D721Med (cell line): ENCODE measurements around the gene WDR38.

ENCODE experiments used
- DNase-seq: peaks from one replicate; pipeline ENCODE4 v3.0.0; 2011; ENCODE audit warnings: low spot score; ENCODE audit not compliant: insufficient read length
- FAIRE-seq: peaks from 2 replicates; lab custom pipeline; 2011; peaks lifted over from hg19 to GRCh38; lab: Jason Lieb, UNC
- TF ChIP-seq, protein P1 (sequence below): IDR thresholded peaks from 2 replicates; pipeline ENCODE4 v1.5.1; 2012; ENCODE audit warnings: mild to moderate bottlenecking, control low read depth; ENCODE audit not compliant: insufficient read depth; ENCODE audit errors: missing control alignments

The WDR38 gene, protein sequence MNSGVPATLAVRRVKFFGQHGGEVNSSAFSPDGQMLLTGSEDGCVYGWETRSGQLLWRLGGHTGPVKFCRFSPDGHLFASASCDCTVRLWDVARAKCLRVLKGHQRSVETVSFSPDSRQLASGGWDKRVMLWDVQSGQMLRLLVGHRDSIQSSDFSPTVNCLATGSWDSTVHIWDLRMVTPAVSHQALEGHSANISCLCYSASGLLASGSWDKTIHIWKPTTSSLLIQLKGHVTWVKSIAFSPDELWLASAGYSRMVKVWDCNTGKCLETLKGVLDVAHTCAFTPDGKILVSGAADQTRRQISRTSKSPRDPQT

DNA sequence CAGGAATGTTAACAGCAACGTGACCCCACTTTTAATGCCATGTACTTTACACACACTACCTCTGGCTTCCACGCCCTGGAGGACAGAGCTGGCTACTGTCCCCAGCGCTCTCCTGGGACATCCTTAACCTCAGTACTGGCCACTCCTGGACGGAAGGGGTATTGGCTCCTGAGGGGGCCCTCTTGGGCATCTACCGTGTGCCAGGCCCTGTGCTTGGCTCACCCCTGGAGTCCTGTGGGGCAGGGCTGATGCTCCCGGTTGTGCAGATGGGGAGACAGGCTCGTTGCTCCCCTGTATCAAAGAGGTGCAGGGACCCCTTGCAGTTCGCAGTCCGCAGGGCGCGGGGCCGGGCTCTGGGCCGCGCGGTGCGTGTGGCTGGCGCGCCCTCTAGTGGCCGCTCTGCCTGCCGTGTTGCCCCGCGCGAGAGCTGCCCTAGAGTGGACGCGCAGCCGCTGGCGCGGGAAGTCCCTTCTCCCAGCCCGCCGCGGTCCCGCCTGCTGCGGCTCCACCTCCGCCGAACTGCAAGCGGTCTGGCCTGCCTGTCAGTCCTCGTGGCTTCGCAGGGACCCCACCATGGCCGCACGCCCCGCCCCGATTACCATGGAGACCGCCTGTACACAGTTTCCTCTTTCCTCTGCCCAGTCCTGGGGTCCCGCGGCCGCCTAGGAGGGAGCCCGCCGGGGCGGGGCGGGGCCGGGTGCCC, at the start of gene WDR38:
Gene WDR38, plus strand, starts transcription at position 632 of the 703 bp plus-strand sequence. CDS start 72 bp downstream, outside the sequence.
- no peak for FAIRE-seq
- TF ChIP-seq, protein P1, sequence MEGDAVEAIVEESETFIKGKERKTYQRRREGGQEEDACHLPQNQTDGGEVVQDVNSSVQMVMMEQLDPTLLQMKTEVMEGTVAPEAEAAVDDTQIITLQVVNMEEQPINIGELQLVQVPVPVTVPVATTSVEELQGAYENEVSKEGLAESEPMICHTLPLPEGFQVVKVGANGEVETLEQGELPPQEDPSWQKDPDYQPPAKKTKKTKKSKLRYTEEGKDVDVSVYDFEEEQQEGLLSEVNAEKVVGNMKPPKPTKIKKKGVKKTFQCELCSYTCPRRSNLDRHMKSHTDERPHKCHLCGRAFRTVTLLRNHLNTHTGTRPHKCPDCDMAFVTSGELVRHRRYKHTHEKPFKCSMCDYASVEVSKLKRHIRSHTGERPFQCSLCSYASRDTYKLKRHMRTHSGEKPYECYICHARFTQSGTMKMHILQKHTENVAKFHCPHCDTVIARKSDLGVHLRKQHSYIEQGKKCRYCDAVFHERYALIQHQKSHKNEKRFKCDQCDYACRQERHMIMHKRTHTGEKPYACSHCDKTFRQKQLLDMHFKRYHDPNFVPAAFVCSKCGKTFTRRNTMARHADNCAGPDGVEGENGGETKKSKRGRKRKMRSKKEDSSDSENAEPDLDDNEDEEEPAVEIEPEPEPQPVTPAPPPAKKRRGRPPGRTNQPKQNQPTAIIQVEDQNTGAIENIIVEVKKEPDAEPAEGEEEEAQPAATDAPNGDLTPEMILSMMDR, result peak; percentile 74
- peak; percentile 88 for DNase-seq

DNA sequence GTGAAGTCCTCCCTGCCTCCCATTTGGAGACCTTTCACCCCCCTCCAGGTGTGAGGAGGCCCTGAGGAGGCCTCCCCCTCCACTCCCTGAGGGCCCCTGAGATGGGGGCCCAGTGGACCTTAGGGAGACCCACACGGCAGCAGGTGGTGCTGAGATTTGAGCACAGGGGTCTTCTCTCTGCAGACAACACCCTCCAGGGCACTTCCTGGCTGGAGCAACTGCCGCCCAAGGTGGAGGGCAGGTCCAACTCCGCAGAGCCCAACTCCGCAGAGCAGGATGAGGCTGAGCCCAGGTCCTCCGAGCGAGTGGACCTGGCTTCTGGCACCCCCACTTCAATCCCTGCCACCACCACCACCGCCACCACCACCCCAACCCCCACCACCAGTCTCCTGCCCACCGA, 49.3 kb upstream of the WDR38 start:
- FAIRE-seq (no peak), DNase-seq (no peak)
- TF ChIP-seq, protein P1, result no peak

DNA sequence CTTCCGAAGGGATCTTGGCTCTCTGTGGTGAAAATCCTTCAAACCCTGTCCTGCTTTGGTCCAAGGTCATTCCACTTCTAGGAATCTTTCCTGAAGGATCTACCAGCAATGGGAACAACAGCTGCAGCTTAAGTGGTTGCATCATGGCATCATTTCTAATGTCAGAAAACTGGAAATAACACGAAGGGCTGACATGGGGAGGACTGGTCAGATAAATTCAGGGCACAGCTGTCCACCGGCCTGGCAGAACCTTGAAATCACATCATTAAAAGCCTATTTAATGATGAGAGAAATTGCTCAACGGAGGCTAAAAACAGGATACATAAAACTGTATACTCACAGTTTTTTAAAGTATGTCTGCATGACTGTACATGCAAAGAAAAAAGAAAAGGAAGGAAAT, 48.1 kb upstream of the WDR38 start:
- no peak for FAIRE-seq
- TF ChIP-seq, protein P1, result no peak
- DNase-seq, result no peak

DNA sequence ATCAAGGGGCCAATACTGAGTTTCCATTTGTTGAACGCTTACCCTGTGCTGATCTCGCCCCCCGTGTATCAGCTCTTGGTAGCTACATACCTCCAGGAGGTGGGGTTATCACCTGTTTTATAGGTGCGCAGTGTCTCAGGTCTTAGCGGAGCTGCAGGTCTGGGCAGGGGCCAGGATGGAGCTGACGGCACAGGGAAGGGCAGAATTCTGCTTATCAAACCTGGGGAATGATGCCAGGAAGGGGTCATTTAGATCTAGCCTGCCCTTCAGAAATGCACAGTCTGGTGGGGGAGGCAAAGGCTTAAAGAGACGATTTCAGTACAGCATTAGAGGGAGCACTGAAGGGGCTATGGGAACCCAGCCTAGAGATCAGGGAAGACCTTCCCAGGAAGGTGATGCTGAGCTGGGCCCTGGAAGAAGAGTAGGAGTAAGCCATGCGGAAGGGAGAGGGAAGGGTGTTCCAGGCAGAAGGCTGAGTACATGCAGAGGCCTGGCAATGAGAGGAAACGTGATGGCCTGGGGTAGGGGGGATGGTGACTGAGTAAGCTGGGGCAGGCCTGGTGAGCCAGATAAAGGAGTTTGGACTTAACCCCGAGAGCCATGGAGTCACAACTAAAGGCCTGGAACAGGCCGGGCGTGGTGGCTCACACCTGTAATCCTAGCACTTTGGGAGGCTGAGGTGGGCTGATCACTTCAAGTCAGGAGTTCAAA, 44.9 kb upstream of the WDR38 start:
- DNase-seq (no peak), FAIRE-seq (no peak)
- TF ChIP-seq, protein P1, result no peak

DNA sequence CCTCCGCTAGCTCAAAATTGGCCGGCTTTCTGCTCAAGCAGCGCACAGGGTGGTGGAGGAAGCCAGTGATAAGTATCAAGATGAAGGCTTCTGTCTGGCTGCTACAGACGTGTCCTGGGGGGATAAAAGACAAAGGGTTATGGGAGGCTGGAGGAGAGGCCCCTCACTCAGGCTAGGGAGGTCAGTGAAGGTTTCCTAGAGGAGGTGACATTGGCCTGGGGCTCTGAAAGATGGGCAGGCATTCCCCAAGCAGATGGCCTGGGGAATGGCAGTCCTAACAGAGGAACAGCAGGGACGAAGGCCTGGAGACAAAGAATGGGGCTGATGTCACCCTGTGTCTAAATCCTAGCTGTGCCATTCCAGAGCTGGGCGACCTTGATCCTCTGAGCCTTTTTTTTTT, 44.0 kb upstream of the WDR38 start:
- TF ChIP-seq, protein P1, result no peak
- DNase-seq (no peak), FAIRE-seq (no peak)

DNA sequence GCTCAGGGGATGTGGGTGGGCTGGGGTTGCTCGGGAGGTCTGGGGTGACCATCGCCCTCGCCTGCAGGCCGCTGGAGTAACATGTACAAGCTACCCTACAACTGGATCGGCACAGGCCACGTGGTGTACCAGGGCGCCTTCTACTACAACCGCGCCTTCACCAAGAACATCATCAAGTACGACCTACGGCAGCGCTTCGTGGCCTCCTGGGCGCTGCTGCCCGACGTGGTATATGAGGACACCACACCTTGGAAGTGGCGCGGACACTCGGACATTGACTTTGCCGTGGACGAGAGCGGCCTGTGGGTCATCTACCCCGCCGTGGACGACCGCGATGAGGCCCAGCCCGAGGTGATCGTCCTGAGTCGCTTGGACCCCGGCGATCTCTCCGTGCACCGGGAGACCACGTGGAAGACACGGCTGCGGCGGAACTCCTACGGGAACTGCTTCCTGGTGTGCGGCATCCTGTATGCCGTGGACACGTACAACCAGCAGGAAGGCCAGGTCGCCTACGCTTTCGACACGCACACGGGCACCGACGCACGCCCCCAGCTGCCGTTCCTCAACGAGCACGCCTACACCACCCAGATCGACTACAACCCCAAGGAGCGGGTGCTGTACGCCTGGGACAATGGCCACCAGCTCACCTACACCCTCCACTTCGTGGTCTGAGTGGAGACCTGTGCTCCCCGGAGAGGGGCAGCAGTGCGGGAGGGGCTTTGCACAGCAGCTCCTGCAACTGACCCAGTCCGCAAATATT, 43.3 kb upstream of the WDR38 start:
- DNase-seq, result no peak
- TF ChIP-seq, protein P1, result no peak
- no peak for FAIRE-seq
